ENCODE measurements around the gene CLEC12A. TPM values are rescaled to one million over a fixed set of nuclear protein-coding genes. Genes with fewer than 3 reads are reported as not detected.

Gene CLEC12A
- total RNA-seq, 1 donor from 2014 or later, result 1.8 TPM

DNA sequence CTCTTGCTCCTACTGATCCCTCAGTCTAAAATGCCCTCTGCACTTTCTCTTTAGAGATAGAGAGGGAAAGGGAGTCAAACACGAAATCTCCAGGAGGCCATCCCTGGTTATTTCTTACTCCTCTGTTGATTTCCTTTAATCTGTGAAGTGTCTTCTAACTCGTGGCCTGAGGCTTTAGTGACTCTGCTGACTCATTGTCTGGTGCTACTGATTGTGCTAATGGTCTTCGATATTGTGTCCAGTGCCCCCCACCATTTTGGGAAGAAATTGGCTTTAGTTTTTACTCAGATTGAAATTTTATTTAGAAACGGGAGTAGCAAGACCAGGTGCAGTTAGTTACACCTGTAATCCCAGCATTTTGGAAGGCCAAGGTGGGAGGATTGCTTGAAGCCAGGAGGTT, 60.1 kb downstream of the CLEC12A start:
- intact Hi-C loops (cut with micrococcal nuclease), result no loop called here

DNA sequence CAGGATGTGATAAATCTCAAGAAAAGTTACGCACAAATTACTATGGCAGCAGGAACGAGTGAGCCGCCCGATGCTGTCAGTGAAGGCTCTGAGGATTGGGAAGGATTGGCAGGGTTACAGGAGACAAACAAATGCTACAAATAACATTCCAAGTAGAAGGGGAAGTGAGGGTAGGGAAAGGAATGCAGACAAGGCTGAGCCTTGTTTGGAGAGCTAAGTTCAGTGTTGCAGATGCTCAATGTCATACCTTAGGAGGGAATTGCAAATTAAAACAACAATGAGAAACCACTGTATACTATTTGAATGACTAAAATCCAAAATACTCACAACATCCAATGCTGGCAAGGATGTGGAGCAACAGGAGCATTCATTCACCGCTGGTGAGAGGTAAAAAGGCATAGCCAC, 60.6 kb downstream of the CLEC12A start:
- intact Hi-C loops (cut with micrococcal nuclease), result no loop called here

DNA sequence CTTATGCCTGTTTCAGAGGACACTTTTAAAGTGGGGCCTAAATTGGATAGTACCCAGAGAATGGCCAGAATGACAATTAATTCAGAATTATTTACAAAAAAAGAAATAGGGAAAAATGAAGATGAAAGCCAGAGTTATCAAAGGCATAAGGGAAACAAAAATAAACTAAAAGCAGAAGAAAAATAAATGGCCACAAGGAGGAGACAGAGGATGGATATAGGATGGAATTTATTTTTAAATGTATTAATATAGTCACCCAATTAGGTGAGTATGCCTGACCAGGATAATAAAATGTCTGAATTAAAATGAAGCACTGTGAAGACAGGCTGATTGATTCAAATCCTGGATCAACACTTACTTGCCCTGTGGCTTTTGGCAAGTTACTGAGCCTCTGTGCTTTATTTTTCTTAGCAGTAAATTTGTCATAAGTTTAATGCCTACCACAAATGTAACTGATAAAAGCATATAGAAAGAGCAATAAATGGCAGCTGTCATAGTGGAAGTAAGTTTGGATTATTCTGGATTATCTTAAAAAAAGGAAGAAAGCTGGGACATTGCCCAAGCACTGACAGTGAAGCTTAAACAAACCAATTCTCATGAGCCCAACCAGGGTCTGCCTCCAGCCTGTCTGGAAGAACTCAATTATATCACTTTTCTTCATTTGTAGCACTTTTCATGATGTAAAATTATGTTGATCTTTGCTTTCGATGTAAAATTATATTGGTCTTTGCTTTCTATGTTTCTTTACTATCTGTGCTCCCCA, 62.8 kb downstream of the CLEC12A start:
- intact Hi-C loops (cut with micrococcal nuclease), result loop anchor here (1.0 kb wide), 1 partner anchor 106 kb away; no protein-coding TSS in a partner anchor

Other genes starting within 250 kb of the CLEC12A start
- gene CLECL1, start 238.3 kb upstream of the CLEC12A start, total RNA-seq, result 6.5 and 7.2 TPM in 2 replicates
- gene CD69, start 210.5 kb upstream of the CLEC12A start, total RNA-seq, result 83.7 and 86.5 TPM in 2 replicates
- 0.14 TPM in 1 of 2 replicates, not detected in the other for gene KLRF1, start 143.9 kb upstream of the CLEC12A start, total RNA-seq
- gene CLEC2B, start 102.1 kb upstream of the CLEC12A start, total RNA-seq, result 24.0 and 26.6 TPM in 2 replicates
- gene KLRF2, start 89.9 kb upstream of the CLEC12A start, total RNA-seq, result 0.23 and 0.27 TPM in 2 replicates
- gene CLEC2A, start 39.0 kb upstream of the CLEC12A start, total RNA-seq, result not detected in 2 replicates
- not detected in 2 replicates for gene CLEC1B, start 27.7 kb downstream of the CLEC12A start, total RNA-seq
- gene CLEC12B, start 39.2 kb downstream of the CLEC12A start, total RNA-seq, result 0.50 TPM in 1 of 2 replicates, not detected in the other
- not detected in 2 replicates for gene CLEC9A, start 59.3 kb downstream of the CLEC12A start, total RNA-seq
- not detected in 2 replicates for gene CLEC1A, start 127.6 kb downstream of the CLEC12A start, total RNA-seq
- not detected in 2 replicates for gene CLEC7A, start 158.8 kb downstream of the CLEC12A start, total RNA-seq
- not detected in 2 replicates for gene OLR1, start 200.7 kb downstream of the CLEC12A start, total RNA-seq
- gene TMEM52B, start 207.6 kb downstream of the CLEC12A start, total RNA-seq, result not detected in 2 replicates
- 6.6 and 7.0 TPM in 2 replicates for gene GABARAPL1, start 241.5 kb downstream of the CLEC12A start, total RNA-seq

Measured in T-helper 2 cell treated with Interferon-gamma antibody and Interleukin-4, amounts not matched to agents 100 ng/mL and 5 ng/mL, for 36 hours (primary cell).